Measurements from ENCODE around the gene PROCA1. TPM values are rescaled to one million over a fixed set of nuclear protein-coding genes. Genes with fewer than 3 reads are reported as not detected.

Gene PROCA1
- total RNA-seq, 3 donors from 2014 or later = 1.3 to 2.0 (median 1.8) TPM

DNA sequence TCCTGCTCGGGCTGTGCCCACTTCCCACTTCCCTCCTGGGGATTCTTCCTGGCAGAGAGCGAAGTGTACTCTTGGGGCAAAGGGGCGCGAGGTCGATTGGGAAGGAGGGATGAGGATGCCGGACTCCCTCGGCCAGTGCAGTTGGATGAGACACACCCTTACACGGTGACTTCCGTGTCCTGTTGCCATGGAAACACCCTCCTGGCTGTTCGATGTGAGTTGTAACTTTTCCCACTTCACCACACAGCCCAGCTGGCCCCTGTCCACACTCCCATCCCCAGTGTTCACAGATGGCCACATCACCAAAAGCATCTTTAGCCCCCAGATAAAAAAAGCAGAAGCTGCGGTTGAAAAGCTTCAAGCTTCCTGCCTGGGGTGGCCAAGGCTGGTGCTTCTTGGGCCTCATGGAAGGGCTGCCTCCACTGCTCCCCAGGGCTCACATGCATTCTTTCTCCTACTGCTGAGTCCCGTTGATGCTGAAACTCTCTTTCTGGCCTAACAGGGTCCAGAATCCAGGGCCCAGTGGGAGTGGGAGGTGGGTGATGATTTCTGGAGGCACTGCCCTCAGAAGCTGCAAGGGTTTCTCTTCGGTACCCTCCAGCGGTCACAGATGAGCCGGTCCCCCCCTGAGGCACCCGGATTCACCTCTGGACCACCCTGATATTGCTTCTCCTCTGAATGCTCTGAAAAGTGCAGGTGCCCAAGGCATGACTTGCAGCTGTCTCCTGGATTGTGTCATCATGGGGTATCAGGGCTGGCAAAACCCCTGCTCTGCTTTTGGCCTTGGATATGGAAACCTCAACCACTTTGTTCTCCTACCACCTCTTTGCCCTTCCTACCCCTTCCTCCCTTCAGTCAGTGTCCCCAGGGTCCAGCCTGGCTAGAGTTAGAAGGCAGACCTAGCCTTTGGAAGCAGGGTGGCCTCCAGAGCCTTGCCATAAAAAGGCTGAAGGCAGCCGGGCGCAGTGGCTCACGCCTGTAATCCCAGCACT lies 30.0 kb upstream of the PROCA1 start:
- peaks cover 28% of the 10 kb centered on the region for H3K4me1 ChIP-seq (ENCODE audit: low read depth)
- H3K4me3 ChIP-seq = no peak overlapping the region
- intact Hi-C loops (cut with DNase I, micrococcal nuclease) = no loop called here
- H3K36me3 ChIP-seq (ENCODE audit: low read depth) = no peaks in the 10 kb centered on the region
- peak in 2 of 3 donors; percentile 45 to 51 for DNase-seq
- H3K9me3 ChIP-seq = no peaks in the 10 kb centered on the region
- TF ChIP-seq, protein P1, sequence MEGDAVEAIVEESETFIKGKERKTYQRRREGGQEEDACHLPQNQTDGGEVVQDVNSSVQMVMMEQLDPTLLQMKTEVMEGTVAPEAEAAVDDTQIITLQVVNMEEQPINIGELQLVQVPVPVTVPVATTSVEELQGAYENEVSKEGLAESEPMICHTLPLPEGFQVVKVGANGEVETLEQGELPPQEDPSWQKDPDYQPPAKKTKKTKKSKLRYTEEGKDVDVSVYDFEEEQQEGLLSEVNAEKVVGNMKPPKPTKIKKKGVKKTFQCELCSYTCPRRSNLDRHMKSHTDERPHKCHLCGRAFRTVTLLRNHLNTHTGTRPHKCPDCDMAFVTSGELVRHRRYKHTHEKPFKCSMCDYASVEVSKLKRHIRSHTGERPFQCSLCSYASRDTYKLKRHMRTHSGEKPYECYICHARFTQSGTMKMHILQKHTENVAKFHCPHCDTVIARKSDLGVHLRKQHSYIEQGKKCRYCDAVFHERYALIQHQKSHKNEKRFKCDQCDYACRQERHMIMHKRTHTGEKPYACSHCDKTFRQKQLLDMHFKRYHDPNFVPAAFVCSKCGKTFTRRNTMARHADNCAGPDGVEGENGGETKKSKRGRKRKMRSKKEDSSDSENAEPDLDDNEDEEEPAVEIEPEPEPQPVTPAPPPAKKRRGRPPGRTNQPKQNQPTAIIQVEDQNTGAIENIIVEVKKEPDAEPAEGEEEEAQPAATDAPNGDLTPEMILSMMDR (IDR thresholded peaks at IDR 0.05) = no peak
- no peak for ATAC-seq

DNA sequence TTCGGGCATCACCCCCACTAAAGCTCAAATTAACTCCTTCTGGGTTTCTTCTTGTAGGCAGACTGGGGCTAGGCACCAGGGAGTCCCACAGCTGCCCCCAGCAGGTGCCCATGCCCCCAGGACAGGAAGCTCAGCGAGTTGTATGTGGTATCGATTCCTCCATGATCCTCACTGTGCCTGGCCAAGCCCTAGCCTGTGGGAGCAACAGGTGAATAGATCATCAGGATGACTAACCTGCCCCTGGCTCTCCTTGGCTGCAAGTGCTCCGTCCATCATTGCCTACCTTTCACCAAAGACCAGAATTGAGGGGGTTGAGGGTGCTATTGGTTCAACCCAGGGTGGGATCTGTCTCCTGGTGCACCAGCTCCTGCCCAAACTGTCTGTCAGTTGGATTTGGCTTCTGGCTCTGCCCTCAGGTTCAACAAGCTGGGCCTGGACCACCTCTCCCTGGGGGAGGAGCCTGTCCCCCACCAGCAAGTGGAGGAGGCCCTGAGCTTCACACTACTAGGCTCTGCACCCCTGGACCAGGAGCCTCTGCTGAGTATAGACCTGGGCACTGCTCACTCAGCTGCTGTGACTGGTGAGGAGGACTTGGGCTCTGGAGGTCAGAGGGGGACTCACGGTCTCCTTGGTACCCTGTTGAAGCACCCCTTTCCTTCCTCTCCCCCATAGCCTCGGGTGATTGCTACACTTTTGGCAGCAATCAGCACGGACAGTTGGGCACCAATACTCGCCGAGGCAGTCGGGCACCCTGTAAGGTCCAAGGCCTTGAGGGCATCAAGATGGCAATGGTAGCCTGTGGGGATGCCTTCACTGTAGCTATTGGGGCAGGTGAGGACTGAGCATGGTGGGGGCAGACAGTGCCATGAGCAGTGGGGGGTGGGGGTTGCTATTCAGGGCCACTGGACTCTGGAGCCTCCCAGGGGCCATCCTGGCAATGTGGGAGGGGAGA lies 29.0 kb upstream of the PROCA1 start:
- peaks cover 18% of the 10 kb centered on the region for H3K4me1 ChIP-seq (ENCODE audit: low read depth)
- intact Hi-C loops (cut with DNase I, micrococcal nuclease) = no loop called here
- ATAC-seq (no peak), DNase-seq (peak in 2 of 3 donors; percentile 25 to 33)
- TF ChIP-seq, protein P1 (IDR thresholded peaks at IDR 0.05) = no peak
- H3K36me3 ChIP-seq (ENCODE audit: low read depth) = no peaks in the 10 kb centered on the region
- no peaks in the 10 kb centered on the region for H3K9me3 ChIP-seq
- no peak overlapping the region for H3K4me3 ChIP-seq

DNA sequence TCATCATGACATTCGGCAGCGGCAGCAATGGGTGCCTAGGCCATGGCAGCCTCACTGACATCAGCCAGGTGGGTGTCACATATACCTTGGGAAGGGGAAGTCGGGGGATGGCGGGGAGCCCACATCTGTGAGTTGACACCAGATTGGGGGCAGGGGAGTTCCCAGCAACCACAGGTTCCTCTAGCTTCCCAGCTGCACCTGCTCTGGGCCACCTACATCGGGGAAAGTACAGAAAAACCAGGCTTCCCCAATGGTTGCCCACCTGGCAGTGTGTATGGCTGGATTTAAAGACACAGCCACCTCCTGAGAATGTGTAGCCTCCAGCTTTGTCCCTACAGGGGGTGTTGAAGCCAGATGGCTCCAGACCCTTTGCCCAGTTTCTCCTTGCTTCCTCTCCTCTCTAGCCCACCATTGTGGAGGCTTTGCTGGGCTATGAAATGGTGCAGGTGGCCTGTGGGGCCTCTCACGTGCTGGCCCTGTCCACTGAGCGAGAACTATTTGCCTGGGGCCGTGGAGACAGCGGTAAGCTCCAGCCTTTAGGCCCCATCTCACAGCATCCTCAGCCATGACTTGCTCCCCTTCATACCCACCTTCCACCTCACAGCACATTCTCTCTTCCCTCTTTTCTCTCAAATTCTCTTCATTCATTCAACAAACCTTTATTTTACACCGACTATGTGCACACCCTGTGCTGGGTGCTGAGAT lies 27.1 kb upstream of the PROCA1 start:
- intact Hi-C loops (cut with DNase I, micrococcal nuclease) = no loop called here
- Histone ChIP-seq H3K4me1 (ENCODE audit: low read depth) (peaks cover 12% of the 10 kb centered on the region), H3K36me3 (ENCODE audit: low read depth) (no peaks in the 10 kb centered on the region), H3K9me3 (no peaks in the 10 kb centered on the region), H3K4me3 (no peak overlapping the region)
- ATAC-seq = no peak
- TF ChIP-seq, protein P1 (IDR thresholded peaks at IDR 0.05) = no peak
- peak in 2 of 3 donors; percentile 46 to 65 for DNase-seq

DNA sequence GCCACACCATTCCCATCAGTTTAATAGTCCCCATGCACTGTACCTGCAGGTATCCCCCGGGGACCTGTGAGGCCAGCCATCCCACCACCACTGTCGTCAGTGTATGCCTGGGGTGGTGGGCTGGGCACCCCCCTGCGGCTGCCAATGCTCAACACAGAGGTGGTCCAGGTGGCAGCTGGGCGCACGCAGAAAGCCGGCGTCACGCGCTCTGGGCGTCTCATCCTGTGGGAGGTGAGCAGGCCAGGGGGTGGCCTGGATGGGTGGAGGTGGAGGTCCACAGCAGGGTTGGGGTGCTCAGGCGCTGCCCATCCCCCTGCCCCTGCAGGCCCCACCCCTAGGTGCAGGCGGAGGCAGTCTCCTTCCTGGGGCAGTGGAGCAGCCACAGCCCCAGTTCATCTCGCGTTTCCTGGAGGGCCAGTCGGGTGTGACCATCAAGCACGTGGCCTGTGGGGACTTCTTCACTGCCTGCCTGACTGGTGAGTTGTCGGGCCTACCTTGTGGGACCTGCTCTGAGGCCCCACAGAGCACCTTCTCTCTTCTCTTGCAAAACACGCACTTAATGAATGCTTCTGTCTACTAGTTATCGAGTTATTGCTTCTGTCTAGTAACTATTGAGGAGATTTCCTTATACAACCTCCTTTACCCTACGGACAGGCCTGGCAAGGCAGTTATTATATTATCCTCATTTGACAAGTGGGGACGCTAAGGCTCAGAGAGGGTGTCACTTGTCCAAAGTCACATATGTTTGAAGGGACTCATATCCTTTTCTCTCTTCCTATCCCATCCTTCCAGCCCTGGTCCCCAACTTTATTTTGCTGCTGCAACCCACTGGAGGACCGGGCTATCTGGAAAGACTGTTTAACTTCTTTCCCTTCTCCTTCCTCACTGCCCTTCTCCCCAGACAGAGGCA lies 26.3 kb upstream of the PROCA1 start:
- TF ChIP-seq, protein P1 (IDR thresholded peaks at IDR 0.05) = no peak
- no peaks in the 10 kb centered on the region for H3K9me3 ChIP-seq
- intact Hi-C loops (cut with DNase I, micrococcal nuclease) = no loop called here
- H3K4me1 ChIP-seq (ENCODE audit: low read depth) = peaks cover 8% of the 10 kb centered on the region
- no peak overlapping the region for H3K4me3 ChIP-seq
- no peaks in the 10 kb centered on the region for H3K36me3 ChIP-seq (ENCODE audit: low read depth)
- ATAC-seq (peak; percentile 88), DNase-seq (peak; percentile 54 to 85 (median 68))

Data from mucosa of descending colon (tissue), 3 donors.